WTC11 (cell line): ENCODE results near the gene PODXL. TPM values are rescaled to one million over a fixed set of nuclear protein-coding genes. Genes with fewer than 3 reads are reported as not detected.

Experiments used
- ATAC-seq: fragments of 200-7000 bp; cut with Tn5 transposase; 2 replicates; pipeline ENCODE4 v1.10.0; 2021; ENCODE audit warnings: mild to moderate bottlenecking, moderate library complexity
- CTCF ChIA-PET: fragments of 300-600 bp; sonication (Branson Sonifier 250); formaldehyde crosslinking; loops from one replicate; lab custom pipeline; 2021; ENCODE audit warnings: antibody characterized with exemption; lab: Charles Lee
- POLR2A ChIA-PET: fragments of 350-600 bp; sonication (Branson Sonifier 250); formaldehyde crosslinking; loops from one replicate; lab custom pipeline; 2021; ENCODE audit warnings: antibody characterized with exemption; lab: Charles Lee
- DNase-seq: peaks from one replicate; pipeline ENCODE4 v3.0.0; 2021; ENCODE audit warnings: low spot score
- H3K27ac Mint-ChIP-seq: 2 replicates; pipeline ENCODE4 v1.8.0; 2021; ENCODE audit warnings: mixed read lengths
- H3K27me3 Mint-ChIP-seq: 2 replicates; pipeline ENCODE4 v1.8.0; 2021; ENCODE audit warnings: low read depth, mild to moderate bottlenecking, moderate library complexity, mixed read lengths
- H3K36me3 Mint-ChIP-seq: 2 replicates; pipeline ENCODE4 v1.8.0; 2021; ENCODE audit warnings: mixed read lengths
- H3K4me1 Mint-ChIP-seq: 2 replicates; pipeline ENCODE4 v1.8.0; 2022; ENCODE audit warnings: mixed read lengths
- H3K4me3 Mint-ChIP-seq: 2 replicates; pipeline ENCODE4 v1.8.0; 2021; ENCODE audit warnings: mild to moderate bottlenecking, moderate library complexity, mixed read lengths
- H3K9me3 Mint-ChIP-seq: 2 replicates; pipeline ENCODE4 v1.8.0; 2021; ENCODE audit warnings: mixed read lengths
- ATF1 ChIP-seq: sonication (generic); formaldehyde crosslinking; IDR thresholded peaks from 2 replicates; pipeline ENCODE4 v1.8.1; 2023; ENCODE audit warnings: mild to moderate bottlenecking, moderate library complexity, missing genetic modification reagents
- E2F4 ChIP-seq: sonication (generic); formaldehyde crosslinking; IDR thresholded peaks from 2 replicates; pipeline ENCODE4 v1.8.1; 2022; ENCODE audit warnings: low read depth, mild to moderate bottlenecking, moderate library complexity, missing genetic modification reagents, borderline replicate concordance
- ERG ChIP-seq: fragments of 250-450 bp; sonication (Bioruptor Pico); IDR thresholded peaks from 2 replicates; pipeline ENCODE4 v1.8.0; 2021; ENCODE audit warnings: mild to moderate bottlenecking
- ETV6 ChIP-seq: sonication (generic); formaldehyde crosslinking; IDR thresholded peaks from 2 replicates; pipeline ENCODE4 v1.8.1; 2022; ENCODE audit warnings: mild to moderate bottlenecking, missing genetic modification reagents
- FOXP1 ChIP-seq: sonication (generic); formaldehyde crosslinking; IDR thresholded peaks from 2 replicates; pipeline ENCODE4 v1.8.0; 2022; ENCODE audit warnings: missing genetic modification reagents, mild to moderate bottlenecking, moderate library complexity, borderline replicate concordance
- HMGXB4 ChIP-seq: sonication (generic); formaldehyde crosslinking; IDR thresholded peaks from 2 replicates; pipeline ENCODE4 v1.8.1; 2023; ENCODE audit warnings: mild to moderate bottlenecking, moderate library complexity, missing genetic modification reagents
- IRF2 ChIP-seq: sonication (generic); formaldehyde crosslinking; IDR thresholded peaks from 2 replicates; pipeline ENCODE4 v1.8.0; 2022; ENCODE audit warnings: low read depth, missing genetic modification reagents, borderline replicate concordance
- JUN ChIP-seq: sonication (generic); formaldehyde crosslinking; IDR thresholded peaks from 2 replicates; pipeline ENCODE4 v1.8.0; 2023; ENCODE audit warnings: mild to moderate bottlenecking, missing genetic modification reagents
- NFE2L1 ChIP-seq: sonication (generic); formaldehyde crosslinking; IDR thresholded peaks from 2 replicates; pipeline ENCODE4 v1.8.1; 2023; ENCODE audit warnings: missing genetic modification reagents
- NFYB ChIP-seq: sonication (generic); formaldehyde crosslinking; conservative IDR thresholded peaks from 2 replicates; pipeline ENCODE4 v1.8.0; 2022; ENCODE audit warnings: low read depth, missing genetic modification reagents
- RELA ChIP-seq: sonication (generic); formaldehyde crosslinking; IDR thresholded peaks from 2 replicates; pipeline ENCODE4 v1.8.1; 2022; ENCODE audit warnings: missing genetic modification reagents, mild to moderate bottlenecking, borderline replicate concordance
- USF1 ChIP-seq: sonication (generic); formaldehyde crosslinking; IDR thresholded peaks from 2 replicates; pipeline ENCODE4 v1.8.0; 2022; ENCODE audit warnings: mild to moderate bottlenecking, missing genetic modification reagents
- USF2 ChIP-seq: sonication (generic); formaldehyde crosslinking; IDR thresholded peaks from 2 replicates; pipeline ENCODE4 v1.8.1; 2023; ENCODE audit warnings: mild to moderate bottlenecking, missing genetic modification reagents, moderate library complexity
- ZNF121 ChIP-seq: sonication (generic); formaldehyde crosslinking; IDR thresholded peaks from 2 replicates; pipeline ENCODE4 v1.8.0; 2023; ENCODE audit warnings: missing genetic modification reagents
- total RNA-seq: library from RNA; stranded (reverse); gene quantifications from 3 replicates; pipeline ENCODE4 v1.2.3, GENCODE V29; 2021
- TF ChIP-seq, protein P1 (sequence below): sonication (generic); formaldehyde crosslinking; conservative IDR thresholded peaks from 2 replicates; pipeline ENCODE4 v1.8.1; 2023; ENCODE audit warnings: mild to moderate bottlenecking, low read depth, missing genetic modification reagents, moderate library complexity
- TF ChIP-seq, protein P2 (sequence below): sonication (generic); formaldehyde crosslinking; IDR thresholded peaks from 2 replicates; pipeline ENCODE4 v1.8.1; 2022; ENCODE audit warnings: mild to moderate bottlenecking, missing genetic modification reagents, moderate library complexity, borderline replicate concordance

PODXL gene
- total RNA-seq, 1 experiment from 2014 or later, result 483 TPM

GRCh38 chr7:131602304-131602993 lies 46.0 kb upstream of the PODXL start:
- Mint-ChIP-seq H3K4me1 (peaks cover 69% of the 10 kb centered on the region), H3K36me3 (no peaks in the 10 kb centered on the region), H3K4me3 (no peak overlapping the region), H3K27me3 (no peaks in the 10 kb centered on the region), H3K27ac (peak overlapping the region; percentile 100), H3K9me3 (no peaks in the 10 kb centered on the region)
- no peak for ATAC-seq
- ChIA-PET CTCF (interaction anchor here (0.8 to 8.8 kb wide), 4 partner anchors 18 to 56 kb away, joined by 3 to 91 read pairs (median 4); no protein-coding TSS in a partner anchor), POLR2A (interaction anchor here (0.6 to 0.9 kb wide), 2 partner anchors 23 to 105 kb away, joined by 3 to 4 read pairs; no protein-coding TSS in a partner anchor)
- TF ChIP-seq ATF1 (CRISPR knock-in tag) (no peak), JUN (no peak), ERG (CRISPR knock-in tag) (no peak), IRF2 (CRISPR knock-in tag) (no peak), ETV6 (no peak), NFYB (CRISPR knock-in tag) (peak; percentile 90), HMGXB4 (CRISPR knock-in tag) (no peak), USF1 (CRISPR knock-in tag) (peak; percentile 91), RELA (no peak), ZNF121 (CRISPR knock-in tag) (no peak), USF2 (peak; percentile 92), E2F4 (CRISPR knock-in tag) (no peak), FOXP1 (peak; percentile 58; the same call in 1 of the 2 replicates), NFE2L1 (CRISPR knock-in tag) (0 out of 2 replicates have a peak, but pooled peaks have one; percentile 33)
- TF ChIP-seq, protein P1, sequence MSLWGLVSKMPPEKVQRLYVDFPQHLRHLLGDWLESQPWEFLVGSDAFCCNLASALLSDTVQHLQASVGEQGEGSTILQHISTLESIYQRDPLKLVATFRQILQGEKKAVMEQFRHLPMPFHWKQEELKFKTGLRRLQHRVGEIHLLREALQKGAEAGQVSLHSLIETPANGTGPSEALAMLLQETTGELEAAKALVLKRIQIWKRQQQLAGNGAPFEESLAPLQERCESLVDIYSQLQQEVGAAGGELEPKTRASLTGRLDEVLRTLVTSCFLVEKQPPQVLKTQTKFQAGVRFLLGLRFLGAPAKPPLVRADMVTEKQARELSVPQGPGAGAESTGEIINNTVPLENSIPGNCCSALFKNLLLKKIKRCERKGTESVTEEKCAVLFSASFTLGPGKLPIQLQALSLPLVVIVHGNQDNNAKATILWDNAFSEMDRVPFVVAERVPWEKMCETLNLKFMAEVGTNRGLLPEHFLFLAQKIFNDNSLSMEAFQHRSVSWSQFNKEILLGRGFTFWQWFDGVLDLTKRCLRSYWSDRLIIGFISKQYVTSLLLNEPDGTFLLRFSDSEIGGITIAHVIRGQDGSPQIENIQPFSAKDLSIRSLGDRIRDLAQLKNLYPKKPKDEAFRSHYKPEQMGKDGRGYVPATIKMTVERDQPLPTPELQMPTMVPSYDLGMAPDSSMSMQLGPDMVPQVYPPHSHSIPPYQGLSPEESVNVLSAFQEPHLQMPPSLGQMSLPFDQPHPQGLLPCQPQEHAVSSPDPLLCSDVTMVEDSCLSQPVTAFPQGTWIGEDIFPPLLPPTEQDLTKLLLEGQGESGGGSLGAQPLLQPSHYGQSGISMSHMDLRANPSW (CRISPR knock-in tag), result no peak
- TF ChIP-seq, protein P2, sequence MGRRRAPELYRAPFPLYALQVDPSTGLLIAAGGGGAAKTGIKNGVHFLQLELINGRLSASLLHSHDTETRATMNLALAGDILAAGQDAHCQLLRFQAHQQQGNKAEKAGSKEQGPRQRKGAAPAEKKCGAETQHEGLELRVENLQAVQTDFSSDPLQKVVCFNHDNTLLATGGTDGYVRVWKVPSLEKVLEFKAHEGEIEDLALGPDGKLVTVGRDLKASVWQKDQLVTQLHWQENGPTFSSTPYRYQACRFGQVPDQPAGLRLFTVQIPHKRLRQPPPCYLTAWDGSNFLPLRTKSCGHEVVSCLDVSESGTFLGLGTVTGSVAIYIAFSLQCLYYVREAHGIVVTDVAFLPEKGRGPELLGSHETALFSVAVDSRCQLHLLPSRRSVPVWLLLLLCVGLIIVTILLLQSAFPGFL (CRISPR knock-in tag), result no peak
- DNase-seq, result no peak
